ENCODE measurements around the gene RPS6KA2.

The RPS6KA2 gene

GRCh38 chr6:166615059-166615770 lies 11.8 kb downstream of the RPS6KA2 start:
- DNase-seq (ENCODE audit: low read depth, low spot score), result no peak

DNA sequence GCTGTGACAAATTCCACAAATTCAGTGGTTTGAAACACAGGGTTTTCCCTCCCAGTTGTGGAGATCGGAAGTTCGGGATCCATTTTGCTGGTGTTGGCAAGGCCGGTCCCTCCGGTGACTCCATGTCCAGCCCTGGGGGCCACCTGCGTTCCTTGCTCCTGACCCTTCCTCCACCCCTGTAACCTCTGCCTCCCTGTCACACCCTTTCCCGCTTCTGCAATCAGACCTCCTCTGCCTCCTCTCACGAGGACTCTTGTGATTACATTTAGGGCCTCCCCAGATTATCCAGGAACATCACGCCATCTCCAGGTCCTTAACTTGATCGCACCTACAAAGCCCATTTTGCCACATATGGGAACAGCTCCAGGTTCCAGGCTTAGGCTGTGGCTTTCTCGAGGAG lies 12.5 kb downstream of the RPS6KA2 start:
- no peak for DNase-seq (ENCODE audit: low read depth, low spot score)

DNA sequence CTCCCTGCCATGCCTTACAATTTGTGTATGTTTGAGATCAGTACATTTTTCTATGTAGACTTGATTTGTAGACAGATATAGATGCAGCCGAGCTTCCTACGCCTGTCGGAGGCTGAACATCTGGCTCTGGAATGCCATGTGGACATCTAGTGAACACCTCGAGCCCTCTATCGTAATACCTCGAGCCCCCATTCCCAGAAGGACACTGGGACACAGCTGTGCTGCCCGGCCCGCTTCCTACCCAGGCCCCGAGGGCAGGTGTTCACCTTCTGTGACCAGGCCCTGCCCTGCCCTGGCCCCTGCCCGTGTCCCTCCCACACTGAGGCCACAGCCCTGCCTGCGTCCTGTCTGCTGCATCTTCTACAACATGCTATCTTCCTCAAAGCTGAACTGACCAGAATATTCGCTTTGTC lies 12.9 kb downstream of the RPS6KA2 start:
- DNase-seq (ENCODE audit: low read depth, low spot score), result no peak

DNA sequence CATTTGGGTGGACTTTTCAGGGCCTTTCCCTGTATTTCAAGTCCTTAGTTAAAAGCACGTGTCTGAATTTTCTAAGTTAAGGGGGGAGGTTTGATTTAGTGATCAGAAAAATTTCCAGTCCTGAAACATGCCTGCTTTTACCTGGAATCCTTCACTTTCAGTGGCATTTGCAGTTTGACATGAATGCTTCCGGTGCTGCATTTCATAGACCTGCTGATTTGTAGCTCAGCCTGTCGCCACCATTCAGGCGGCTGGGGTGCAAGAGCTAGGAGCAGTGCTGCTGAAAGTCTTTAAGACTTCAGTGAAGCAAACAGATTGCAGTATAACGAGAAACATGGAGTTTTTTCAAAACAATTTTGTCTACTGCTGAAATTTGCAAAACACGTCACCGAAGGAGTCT lies 14.0 kb downstream of the RPS6KA2 start:
- no peak for DNase-seq (ENCODE audit: low read depth, low spot score)

GRCh38 chr6:166612471-166612881 lies 14.6 kb downstream of the RPS6KA2 start:
- no peak for DNase-seq (ENCODE audit: low read depth, low spot score)

DNA sequence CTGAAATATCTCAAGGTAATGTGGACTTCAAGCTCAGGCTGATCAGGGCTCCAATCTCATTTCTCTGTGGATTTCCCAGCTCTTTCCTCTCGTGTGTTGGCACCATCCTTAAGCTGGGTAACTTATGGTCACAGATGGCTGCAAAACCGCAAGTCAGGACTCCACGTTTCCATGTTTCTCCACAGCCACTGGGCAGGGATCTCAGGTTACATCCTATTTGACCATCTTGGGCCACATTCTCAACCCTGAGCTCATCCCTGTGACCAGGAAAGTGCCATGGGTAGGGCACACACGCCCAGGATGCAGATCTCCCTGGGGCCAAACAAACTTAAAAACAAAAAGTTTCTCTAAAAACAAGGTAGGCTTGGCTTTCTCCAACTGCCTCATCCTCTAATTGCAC lies 15.4 kb downstream of the RPS6KA2 start:
- DNase-seq (ENCODE audit: low read depth, low spot score), result no peak

- DNase-seq (ENCODE audit: low read depth, low spot score), result no peak
Observed at GRCh38 chr6:166610069-166610468, 17.0 kb downstream of the RPS6KA2 start.

GRCh38 chr6:166608774-166609173 lies 18.3 kb downstream of the RPS6KA2 start:
- DNase-seq (ENCODE audit: low read depth, low spot score), result no peak

- no peak for DNase-seq (ENCODE audit: low read depth, low spot score)
Observed at GRCh38 chr6:166605752-166606151, 21.3 kb downstream of the RPS6KA2 start.

- no peak for DNase-seq (ENCODE audit: low read depth, low spot score)
Observed at GRCh38 chr6:166604911-166605310, 22.1 kb downstream of the RPS6KA2 start.

DNA sequence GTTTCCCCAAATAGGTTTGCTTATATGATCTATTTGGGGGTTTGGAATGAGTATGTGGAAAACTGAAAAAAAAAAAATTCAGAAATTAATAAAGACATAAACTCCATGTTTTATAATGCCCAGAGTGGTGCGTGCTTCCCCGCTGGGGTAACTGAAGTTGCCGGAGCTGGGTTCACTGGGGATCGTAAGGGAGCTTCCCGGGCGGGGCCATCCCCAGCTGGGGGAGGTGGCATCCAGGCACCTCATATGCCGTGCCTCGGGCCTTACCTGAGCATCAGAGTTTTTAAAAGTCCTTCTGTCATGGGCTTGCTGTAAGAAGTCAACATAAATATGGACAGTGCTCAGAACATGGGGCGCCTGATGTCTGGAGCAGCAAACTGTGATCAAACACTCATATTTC lies 22.7 kb downstream of the RPS6KA2 start:
- no peak for DNase-seq (ENCODE audit: low read depth, low spot score)

GRCh38 chr6:166603043-166603690 lies 23.9 kb downstream of the RPS6KA2 start:
- DNase-seq (ENCODE audit: low read depth, low spot score), result no peak

GRCh38 chr6:166601956-166602355 lies 25.1 kb downstream of the RPS6KA2 start:
- DNase-seq (ENCODE audit: low read depth, low spot score), result no peak

DNA sequence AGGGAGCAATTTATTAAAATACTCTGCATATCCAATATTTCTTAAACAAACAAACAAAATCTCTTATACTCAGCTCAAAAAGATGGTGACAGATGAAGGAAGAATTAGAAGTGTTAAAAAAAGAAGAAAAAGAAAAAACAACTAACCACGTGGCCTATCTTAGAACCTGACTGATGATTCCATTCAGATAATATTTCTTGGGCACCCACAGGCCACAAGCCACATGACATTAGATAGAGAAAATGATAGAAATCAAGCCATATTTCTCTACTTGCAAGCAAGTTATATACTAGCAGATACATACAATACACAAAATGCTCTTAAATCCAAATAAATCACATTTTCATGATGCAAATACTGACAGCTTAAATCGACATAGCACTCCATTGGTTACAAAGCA lies 26.1 kb downstream of the RPS6KA2 start:
- DNase-seq (ENCODE audit: low read depth, low spot score), result no peak

GRCh38 chr6:166599205-166599604 lies 27.8 kb downstream of the RPS6KA2 start:
- DNase-seq (ENCODE audit: low read depth, low spot score), result no peak

DNA sequence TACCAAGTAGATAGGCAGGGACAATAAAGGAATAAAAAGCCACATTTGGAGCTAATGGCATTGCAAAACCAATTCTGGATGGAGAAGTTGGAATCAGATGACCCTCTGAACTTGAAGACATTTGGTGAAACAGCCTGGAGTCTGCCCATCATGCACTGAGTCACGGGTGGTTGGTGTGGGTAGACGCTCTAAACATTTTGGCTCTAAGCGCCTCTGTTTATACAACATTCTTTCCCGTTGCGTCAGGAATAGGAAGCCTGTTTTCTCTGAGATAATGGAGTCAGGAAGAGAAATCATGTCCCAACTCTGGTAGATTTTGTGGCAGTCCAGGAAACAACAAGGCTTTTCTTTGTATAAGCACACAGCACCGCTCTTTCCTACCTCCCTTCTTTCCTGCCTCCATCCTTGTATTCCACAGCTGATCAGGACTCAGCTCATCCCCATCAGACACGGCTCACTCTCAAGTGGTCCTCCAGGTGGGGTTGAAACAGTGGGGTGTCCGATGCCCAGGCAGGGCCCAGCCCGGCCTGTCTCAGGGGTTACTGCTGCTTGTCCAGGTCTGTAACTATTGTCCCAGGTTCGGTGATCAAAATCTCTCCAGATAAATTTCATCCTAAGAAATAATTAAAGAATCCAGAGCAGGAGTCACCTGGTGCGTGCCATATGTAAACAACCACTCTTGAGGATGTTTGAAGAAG lies 28.5 kb downstream of the RPS6KA2 start:
- DNase-seq (ENCODE audit: low read depth, low spot score), result no peak

GRCh38 chr6:166597711-166598440 lies 29.2 kb downstream of the RPS6KA2 start:
- DNase-seq (ENCODE audit: low read depth, low spot score), result no peak

DNA sequence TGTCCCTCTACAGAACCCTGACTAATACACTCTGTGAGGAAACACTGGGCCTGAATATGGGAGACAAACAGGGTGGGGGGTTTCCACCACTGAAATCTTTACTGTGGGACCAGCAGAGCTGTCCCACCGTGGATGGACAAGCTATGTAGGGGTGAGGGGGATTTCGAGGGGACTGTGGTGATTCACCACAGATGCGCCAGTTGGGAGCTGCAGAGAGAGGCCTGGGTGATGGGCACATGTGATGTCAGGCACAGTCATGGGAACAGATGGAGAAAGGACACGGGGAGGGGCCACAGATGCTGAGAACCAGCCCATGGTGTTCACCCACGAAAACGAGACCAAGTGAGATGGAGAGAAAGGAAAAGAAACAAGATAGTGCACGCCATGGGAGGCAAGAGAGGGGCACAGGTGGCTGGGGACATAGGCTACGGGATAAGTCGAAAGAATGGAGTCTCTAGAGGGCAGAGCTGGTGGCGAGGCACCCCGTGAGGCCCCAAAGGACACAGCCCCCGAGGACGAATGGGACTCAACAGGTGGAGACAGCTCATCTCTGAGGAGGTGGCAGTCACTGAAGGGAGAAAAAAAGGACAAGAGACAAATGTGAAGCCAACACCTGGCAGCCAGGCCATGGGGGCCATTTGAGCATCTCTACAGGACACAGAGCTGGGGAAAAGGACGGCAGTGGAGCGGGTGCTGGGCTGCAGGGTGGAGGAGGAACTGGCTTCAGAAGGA lies 30.1 kb downstream of the RPS6KA2 start:
- no peak for DNase-seq (ENCODE audit: low read depth, low spot score)

DNA sequence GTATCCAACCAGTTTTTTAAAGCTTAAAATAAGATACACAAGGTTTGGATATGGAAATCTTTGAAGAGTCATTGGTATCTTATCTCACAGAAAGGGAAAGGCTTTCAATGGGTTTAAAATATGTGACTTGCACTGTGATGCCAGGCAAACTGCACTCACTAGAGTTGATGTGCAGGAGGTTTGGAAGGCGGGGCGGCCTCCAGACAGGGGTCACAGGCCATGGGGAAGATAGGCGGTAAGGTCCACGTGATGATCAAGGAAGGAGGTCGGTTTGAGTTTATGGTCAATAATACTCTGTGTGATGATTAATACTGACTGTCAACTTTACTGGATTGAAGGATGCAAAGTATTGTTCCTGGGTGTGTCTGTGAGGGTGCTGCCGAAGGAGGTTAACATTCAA lies 31.1 kb downstream of the RPS6KA2 start:
- no peak for DNase-seq (ENCODE audit: low read depth, low spot score)

- DNase-seq (ENCODE audit: low read depth, low spot score), result no peak
Observed at GRCh38 chr6:166595061-166595780, 31.8 kb downstream of the RPS6KA2 start.

DNA sequence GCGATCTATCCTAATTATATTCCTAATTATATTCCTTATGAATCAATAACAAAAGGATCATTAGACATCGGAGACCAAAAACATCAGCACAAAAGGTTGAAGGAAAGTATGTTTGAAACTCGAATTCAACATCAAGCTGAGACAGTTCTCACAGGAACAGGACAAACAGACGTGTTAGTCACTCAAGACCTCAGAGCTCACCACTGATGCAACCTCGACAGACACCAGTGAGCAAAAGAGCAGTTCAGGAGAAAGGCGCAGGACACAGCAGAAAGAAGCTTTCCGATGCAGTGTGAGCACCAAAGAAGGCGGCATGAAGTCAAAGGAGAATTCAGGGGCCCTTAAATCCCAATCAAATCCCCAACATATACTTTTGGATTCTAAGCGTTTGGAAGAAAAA lies 34.2 kb downstream of the RPS6KA2 start:
- DNase-seq (ENCODE audit: low read depth, low spot score), result no peak

All from ELF-1 (cell line).